K562 (cell line): ENCODE data around the gene TNPO3.
"Not testable (repeated sequence)": the region's sequence is repeated elsewhere in the genome, so short reads cannot be mapped to it uniquely, and the experiment has no call there.

ENCODE experiments used
- ARID4B ChIP-seq: sonication (generic); formaldehyde crosslinking; IDR thresholded peaks from 2 replicates; pipeline ENCODE4 v1.8.0; 2022; ENCODE audit warnings: mild to moderate bottlenecking, missing genetic modification reagents
- ATF6 ChIP-seq: sonication (generic); formaldehyde crosslinking; IDR thresholded peaks from 2 replicates; pipeline ENCODE4 v1.4.0; 2020; ENCODE audit warnings: mild to moderate bottlenecking, missing genetic modification reagents
- CAMTA2 ChIP-seq: fragments of 250-450 bp; sonication (Bioruptor Pico); conservative IDR thresholded peaks from 2 replicates; pipeline ENCODE4 v1.5.1; 2022
- EP300 ChIP-seq: IDR thresholded peaks from 2 replicates; pipeline ENCODE4 v1.6.1; 2012; ENCODE audit warnings: low read length, improper control_type of control experiment
- ILK ChIP-seq: fragments of 450-650 bp; IDR thresholded peaks from 2 replicates; pipeline ENCODE4 v1.6.1; 2016; ENCODE audit warnings: missing genetic modification characterization, low read depth, mild to moderate bottlenecking, missing compliant biosample characterization, moderate library complexity, borderline replicate concordance
- IRF2 ChIP-seq: sonication (generic); formaldehyde crosslinking; IDR thresholded peaks from 2 replicates; pipeline ENCODE4 v1.8.1; 2022; ENCODE audit warnings: mild to moderate bottlenecking, missing genetic modification reagents
- NR1H2 ChIP-seq: sonication (generic); formaldehyde crosslinking; IDR thresholded peaks from 2 replicates; pipeline ENCODE4 v1.4.0; 2020; ENCODE audit warnings: mild to moderate bottlenecking, missing genetic modification reagents
- POLR2A ChIP-seq: fragments of 450-650 bp; conservative IDR thresholded peaks from 2 replicates; pipeline ENCODE4 v1.6.1; 2016
- SFPQ ChIP-seq: fragments of 200-400 bp; formaldehyde crosslinking; IDR thresholded peaks from 2 replicates; pipeline ENCODE4 v1.6.1; 2017; ENCODE audit warnings: mild to moderate bottlenecking, low read depth, low read length, moderate library complexity
- SIN3A ChIP-seq, 2 experiments: fragments of 150-350 bp in 1 of 2; IDR thresholded peaks; 2 replicates each; pipeline ENCODE4 v1.6.1; 2011 to 2016; ENCODE audit warnings: borderline replicate concordance in 2 of 2, low read depth in 2 of 2, low read length in 2 of 2, mild to moderate bottlenecking in 2 of 2, moderate library complexity in 2 of 2; ENCODE audit not compliant: control insufficient read depth in 1 of 2

GRCh38 chr7:128994560-128994959 is 60.4 kb downstream of the TNPO3 start:
- TF ChIP-seq NR1H2 (CRISPR knock-in tag); ILK (tag); SFPQ; ATF6 (CRISPR knock-in tag); EP300; IRF2 (CRISPR knock-in tag); POLR2A; CAMTA2; SIN3A (IDR thresholded peaks at IDR 0.05; ENCODE audit: borderline replicate concordance in 2 of 2, control insufficient read depth in 1 of 2, low read depth in 2 of 2, low read length in 2 of 2); ARID4B (CRISPR knock-in tag): not testable (repeated sequence)
